Kidney epithelial cell (primary cell): ENCODE data around the gene ZNF69. TPM values are rescaled to one million over a fixed set of nuclear protein-coding genes. Genes with fewer than 3 reads are reported as not detected.
"Not testable (repeated sequence)": the region's sequence is repeated elsewhere in the genome, so short reads cannot be mapped to it uniquely, and the experiment has no call there.

Experiments used
- DNase-seq: peaks from one replicate; pipeline ENCODE4 v3.0.0-alpha.2; 2010; ENCODE audit warnings: low read depth
- H3K27me3 ChIP-seq: 2 replicates; pipeline ENCODE4 v1.6.0; 2011; ENCODE audit warnings: low read length; ENCODE audit not compliant: control insufficient read depth, insufficient read depth
- H3K36me3 ChIP-seq: 2 replicates; pipeline ENCODE4 v1.5.1; 2011; ENCODE audit warnings: low read length; ENCODE audit not compliant: control insufficient read depth, insufficient read depth
- H3K4me3 ChIP-seq: 2 replicates; pipeline ENCODE4 v1.5.1; 2011; ENCODE audit warnings: low read depth, mild to moderate bottlenecking, control low read depth, low read length
- total RNA-seq: library from RNA; depleted of rRNA; stranded (reverse); fragments of >200 nt; gene quantifications from 2 replicates; pipeline ENCODE4 v1.2.3, GENCODE V29; 2015
- TF ChIP-seq, protein P1 (sequence below): IDR thresholded peaks from 2 replicates; pipeline ENCODE4 v1.5.1; 2011; ENCODE audit warnings: mild to moderate bottlenecking, moderate library complexity, low read length, control low read depth, inconsistent platforms; ENCODE audit not compliant: insufficient read depth, poor library complexity, severe bottlenecking

Gene ZNF69
- total RNA-seq, 1 donor from 2014 or later: 15.8 TPM

GRCh38 chr19:11942008-11942842 is 54.6 kb downstream of the ZNF69 start:
- TF ChIP-seq, protein P1, sequence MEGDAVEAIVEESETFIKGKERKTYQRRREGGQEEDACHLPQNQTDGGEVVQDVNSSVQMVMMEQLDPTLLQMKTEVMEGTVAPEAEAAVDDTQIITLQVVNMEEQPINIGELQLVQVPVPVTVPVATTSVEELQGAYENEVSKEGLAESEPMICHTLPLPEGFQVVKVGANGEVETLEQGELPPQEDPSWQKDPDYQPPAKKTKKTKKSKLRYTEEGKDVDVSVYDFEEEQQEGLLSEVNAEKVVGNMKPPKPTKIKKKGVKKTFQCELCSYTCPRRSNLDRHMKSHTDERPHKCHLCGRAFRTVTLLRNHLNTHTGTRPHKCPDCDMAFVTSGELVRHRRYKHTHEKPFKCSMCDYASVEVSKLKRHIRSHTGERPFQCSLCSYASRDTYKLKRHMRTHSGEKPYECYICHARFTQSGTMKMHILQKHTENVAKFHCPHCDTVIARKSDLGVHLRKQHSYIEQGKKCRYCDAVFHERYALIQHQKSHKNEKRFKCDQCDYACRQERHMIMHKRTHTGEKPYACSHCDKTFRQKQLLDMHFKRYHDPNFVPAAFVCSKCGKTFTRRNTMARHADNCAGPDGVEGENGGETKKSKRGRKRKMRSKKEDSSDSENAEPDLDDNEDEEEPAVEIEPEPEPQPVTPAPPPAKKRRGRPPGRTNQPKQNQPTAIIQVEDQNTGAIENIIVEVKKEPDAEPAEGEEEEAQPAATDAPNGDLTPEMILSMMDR: no peak
- Histone ChIP-seq H3K4me3 (no peak overlapping the region), H3K27me3 (no peaks in the 10 kb centered on the region), H3K36me3 (peaks cover 1% of the 10 kb centered on the region)
- DNase-seq: no peak

GRCh38 chr19:11942843-11943108 is 55.2 kb downstream of the ZNF69 start:
- Histone ChIP-seq H3K36me3 (peaks cover 1% of the 10 kb centered on the region), H3K4me3 (no peak overlapping the region), H3K27me3 (no peaks in the 10 kb centered on the region)
- no peak for DNase-seq
- TF ChIP-seq, protein P1: no peak

- no peak for DNase-seq
- no peaks in the 10 kb centered on the region for H3K27me3 ChIP-seq
- H3K36me3 ChIP-seq: peaks cover 4% of the 10 kb centered on the region
- no peak overlapping the region for H3K4me3 ChIP-seq
- TF ChIP-seq, protein P1: no peak
Observed at GRCh38 chr19:11944656-11945055, 57.1 kb downstream of the ZNF69 start.

DNA sequence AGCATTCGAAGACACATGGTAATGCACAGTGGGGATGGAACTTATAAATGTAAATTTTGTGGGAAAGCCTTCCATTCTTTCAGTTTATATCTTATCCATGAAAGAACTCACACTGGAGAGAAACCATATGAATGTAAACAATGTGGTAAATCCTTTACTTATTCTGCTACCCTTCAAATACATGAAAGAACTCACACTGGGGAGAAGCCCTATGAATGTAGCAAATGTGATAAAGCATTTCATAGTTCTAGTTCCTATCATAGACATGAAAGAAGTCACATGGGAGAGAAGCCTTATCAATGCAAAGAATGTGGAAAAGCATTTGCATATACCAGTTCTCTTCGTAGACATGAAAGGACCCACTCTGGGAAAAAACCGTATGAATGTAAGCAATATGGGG is 61.1 kb downstream of the ZNF69 start:
- Histone ChIP-seq H3K36me3 (peaks cover 5% of the 10 kb centered on the region), H3K4me3 (no peak overlapping the region), H3K27me3 (no peaks in the 10 kb centered on the region)
- DNase-seq: no peak
- TF ChIP-seq, protein P1: no peak

DNA sequence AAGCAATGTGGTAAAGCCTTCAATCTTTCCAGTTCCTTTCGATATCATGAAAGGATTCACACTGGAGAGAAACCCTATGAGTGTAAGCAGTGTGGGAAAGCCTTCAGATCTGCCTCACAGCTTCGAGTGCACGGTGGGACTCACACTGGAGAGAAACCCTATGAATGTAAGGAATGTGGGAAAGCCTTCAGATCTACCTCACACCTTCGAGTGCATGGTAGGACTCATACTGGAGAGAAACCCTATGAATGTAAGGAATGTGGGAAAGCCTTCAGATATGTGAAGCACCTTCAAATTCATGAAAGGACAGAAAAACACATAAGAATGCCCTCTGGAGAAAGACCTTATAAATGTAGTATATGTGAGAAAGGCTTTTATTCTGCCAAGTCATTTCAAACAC is 61.6 kb downstream of the ZNF69 start:
- TF ChIP-seq, protein P1: no peak
- DNase-seq: no peak
- H3K36me3 ChIP-seq: peaks cover 5% of the 10 kb centered on the region
- no peaks in the 10 kb centered on the region for H3K27me3 ChIP-seq
- H3K4me3 ChIP-seq: no peak overlapping the region

DNA sequence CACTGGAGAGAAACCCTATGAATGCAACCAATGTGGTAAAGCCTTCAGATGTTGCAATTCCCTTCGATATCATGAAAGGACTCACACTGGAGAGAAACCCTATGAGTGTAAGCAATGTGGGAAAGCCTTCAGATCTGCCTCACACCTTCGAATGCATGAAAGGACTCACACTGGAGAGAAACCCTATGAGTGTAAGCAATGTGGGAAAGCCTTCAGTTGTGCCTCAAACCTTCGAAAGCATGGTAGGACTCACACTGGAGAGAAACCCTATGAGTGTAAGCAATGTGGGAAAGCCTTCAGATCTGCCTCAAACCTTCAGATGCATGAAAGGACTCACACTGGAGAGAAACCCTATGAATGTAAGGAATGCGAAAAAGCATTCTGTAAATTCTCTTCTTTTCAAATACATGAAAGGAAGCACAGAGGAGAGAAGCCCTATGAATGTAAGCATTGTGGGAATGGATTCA is 62.1 kb downstream of the ZNF69 start:
- not testable (repeated sequence) for H3K27me3 ChIP-seq, H3K36me3 ChIP-seq, H3K4me3 ChIP-seq, DNase-seq
